ENCODE results near the gene SIRT7. TPM values are rescaled to one million over a fixed set of nuclear protein-coding genes. Genes with fewer than 3 reads are reported as not detected.

The SIRT7 gene
- total RNA-seq, 1 donor from 2014 or later: 26.4 TPM

GRCh38 chr17:81870981-81871386, 47.0 kb downstream of the SIRT7 start, which contains the start of gene ARHGDIA:
Gene ARHGDIA, minus strand, starts transcription at chr17:81871337. Its CDS starts 1,407 bp downstream, at chr17:81869930.
- H3K4me3 ChIP-seq (ENCODE audit: low read depth, low read length): peak within 1 kb of the TSS; percentile 84
- TF ChIP-seq CTCF (IDR thresholded peaks at IDR 0.05; ENCODE audit: insufficient read depth, low read length, poor library complexity, severe bottlenecking): no peak
- H3K27me3 ChIP-seq (ENCODE audit: control insufficient read depth, insufficient read depth, low read length): no peaks in the 10 kb centered on the region
- peaks cover 3% of the 10 kb centered on the region for H3K36me3 ChIP-seq (ENCODE audit: control insufficient read depth, insufficient read depth, low read length)
- no peak for DNase-seq (ENCODE audit: low read depth)

- no peak for TF ChIP-seq CTCF (IDR thresholded peaks at IDR 0.05; ENCODE audit: insufficient read depth, low read length, poor library complexity, severe bottlenecking)
- Histone ChIP-seq H3K36me3 (ENCODE audit: control insufficient read depth, insufficient read depth, low read length) (peaks cover 3% of the 10 kb centered on the region), H3K4me3 (ENCODE audit: low read depth, low read length) (peak overlapping the region; percentile 84), H3K27me3 (ENCODE audit: control insufficient read depth, insufficient read depth, low read length) (no peaks in the 10 kb centered on the region)
- DNase-seq (ENCODE audit: low read depth): no peak
These were observed 47.6 kb downstream of the SIRT7 start for GRCh38 chr17:81870131-81870980.

- peak; percentile 83 for TF ChIP-seq CTCF (IDR thresholded peaks at IDR 0.05; ENCODE audit: insufficient read depth, low read length, poor library complexity, severe bottlenecking)
- DNase-seq (ENCODE audit: low read depth): no peak
- Histone ChIP-seq H3K4me3 (ENCODE audit: low read depth, low read length) (peak overlapping the region; percentile 84), H3K36me3 (ENCODE audit: control insufficient read depth, insufficient read depth, low read length) (peaks cover 3% of the 10 kb centered on the region), H3K27me3 (ENCODE audit: control insufficient read depth, insufficient read depth, low read length) (no peaks in the 10 kb centered on the region)
These were observed 48.5 kb downstream of the SIRT7 start for GRCh38 chr17:81869221-81870130.

GRCh38 chr17:81868674-81869220, 49.2 kb downstream of the SIRT7 start:
- no peaks in the 10 kb centered on the region for H3K27me3 ChIP-seq (ENCODE audit: control insufficient read depth, insufficient read depth, low read length)
- peaks cover 3% of the 10 kb centered on the region for H3K36me3 ChIP-seq (ENCODE audit: control insufficient read depth, insufficient read depth, low read length)
- TF ChIP-seq CTCF (IDR thresholded peaks at IDR 0.05; ENCODE audit: insufficient read depth, low read length, poor library complexity, severe bottlenecking): no peak
- peak; percentile 39 for DNase-seq (ENCODE audit: low read depth)
- H3K4me3 ChIP-seq (ENCODE audit: low read depth, low read length): no peak overlapping the region

GRCh38 chr17:81867991-81868673, 49.8 kb downstream of the SIRT7 start:
- no peak overlapping the region for H3K4me3 ChIP-seq (ENCODE audit: low read depth, low read length)

More at GRCh38 chr17:81867991-81868673, 49.8 kb downstream of the SIRT7 start:
- Histone ChIP-seq H3K36me3 (ENCODE audit: control insufficient read depth, insufficient read depth, low read length) (peaks cover 3% of the 10 kb centered on the region), H3K27me3 (ENCODE audit: control insufficient read depth, insufficient read depth, low read length) (no peaks in the 10 kb centered on the region)
- no peak for DNase-seq (ENCODE audit: low read depth)
- no peak for TF ChIP-seq CTCF (IDR thresholded peaks at IDR 0.05; ENCODE audit: insufficient read depth, low read length, poor library complexity, severe bottlenecking)

Measured in kidney epithelial cell (primary cell).